Esophagus squamous epithelium (tissue), 5 donors: ENCODE results near the gene KBTBD4. TPM values are rescaled to one million over a fixed set of nuclear protein-coding genes. Genes with fewer than 3 reads are reported as not detected.

Experiments used
- DNase-seq: peaks from one replicate; lab custom pipeline; 2025; lab: John Stamatoyannopoulos, UW
- H3K27ac ChIP-seq, 4 donors: fragments of 200-600 bp; sonication (generic); one replicate each; pipeline ENCODE4 v1.5.1; 2016 to 2019; ENCODE audit warnings: mild to moderate bottlenecking in 1 of 4
- H3K27me3 ChIP-seq, 4 donors: fragments of 200-600 bp; sonication (generic); 1 replicate in 3 of 4; 2 replicates in 1 of 4; pipeline versions ENCODE4 v1.5.1 to v1.6.0; 2017 to 2021; ENCODE audit warnings: antibody characterized with exemption in 1 of 4
- H3K36me3 ChIP-seq, 3 donors: fragments of 200-600 bp; sonication (generic); one replicate each; pipeline ENCODE4 v1.5.1; 2016 to 2019
- H3K4me1 ChIP-seq, 3 donors: fragments of 200-600 bp; sonication (generic); one replicate each; pipeline ENCODE4 v1.5.1; 2017 to 2019
- H3K4me3 ChIP-seq, 4 donors: fragments of 200-600 bp; sonication (generic); 1 replicate in 3 of 4; 2 replicates in 1 of 4; pipeline ENCODE4 v1.5.1; 2016 to 2019; ENCODE audit warnings: mild to moderate bottlenecking in 2 of 4, moderate library complexity in 1 of 4
- H3K9me3 ChIP-seq, 3 donors: fragments of 200-600 bp; sonication (generic); one replicate each; pipeline ENCODE4 v1.5.1; 2016 to 2019
- POLR2A ChIP-seq, 4 donors: fragments of 450-650 bp; IDR thresholded peaks; one replicate each; pipeline ENCODE4 v1.6.1; 2017; ENCODE audit warnings: antibody characterized with exemption in 4 of 4, mild to moderate bottlenecking in 4 of 4, moderate library complexity in 3 of 4
- WGBS, 2 donors: methylation state at CpG; one replicate each; pipeline ENCODE4 v1.1.5; 2018; 5-methylcytosine and 5-hydroxymethylcytosine counted together
- intact Hi-C: fragments of 100-400 bp; cut with DNase I; formaldehyde crosslinking; loops from one replicate; pipeline ENCODE4 v1.15.0; 2022
- total RNA-seq, 4 donors: library from RNA; depleted of rRNA; stranded (reverse); fragments of >200 nt; gene quantifications; one replicate each; pipeline ENCODE4 v1.1.0, GENCODE V29; 2016
- TF ChIP-seq, protein P1 (sequence below), 6 experiments: fragments of 450-650 bp in 4 of 6; fragments of 200-600 bp in 2 of 6; sonication (generic) in 2 of 6; IDR thresholded peaks; one replicate each; pipeline ENCODE4 v1.5.1; 2016 to 2019; ENCODE audit warnings: antibody characterized with exemption in 6 of 6, mild to moderate bottlenecking in 4 of 6, moderate library complexity in 4 of 6
- donor health status: DM: yes; HTN: yes; CAD: no.

KBTBD4 gene
- total RNA-seq, 4 donors from 2014 or later, result 12.4 to 22.7 (median 16.0) TPM

DNA sequence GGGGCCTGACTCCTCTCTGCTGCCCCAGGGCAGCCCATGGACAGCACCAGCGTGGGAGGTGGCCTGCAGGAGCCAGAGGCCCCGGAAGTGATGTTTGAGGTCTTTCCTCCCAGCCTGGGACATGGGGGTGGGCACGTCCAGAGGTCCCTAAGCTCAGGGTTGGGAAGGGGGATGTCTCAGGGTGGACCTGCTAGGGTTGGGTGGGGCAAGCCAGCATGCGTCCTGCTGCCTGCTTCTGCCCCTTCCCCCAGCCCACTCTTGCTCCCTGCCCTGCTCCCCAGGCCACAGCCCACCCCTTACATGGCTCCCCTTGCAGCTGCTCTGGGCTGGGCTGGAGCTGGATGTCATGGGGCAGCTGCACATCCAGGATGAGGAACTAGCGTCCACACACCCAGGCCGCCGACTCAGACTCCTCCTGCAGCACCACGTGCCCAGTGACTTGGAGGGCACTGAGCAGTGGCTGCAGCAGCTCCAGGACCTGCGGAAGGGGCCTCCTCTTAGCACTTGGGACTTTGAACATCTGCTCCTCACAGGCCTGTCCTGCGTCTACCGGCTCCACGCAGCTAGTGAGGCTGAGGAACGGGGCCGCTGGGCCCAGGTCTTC is 9.1 kb upstream of the KBTBD4 start:
- Histone ChIP-seq H3K36me3 (peaks cover 9 to 29% (median 19%) of the 10 kb centered on the region in 3 donors), H3K27ac (peak overlapping the region in 2 of 4 donors; percentile 21 to 28), H3K4me3 (no peak overlapping the region), H3K9me3 (peaks cover 0 to 4% (median 0%) of the 10 kb centered on the region in 3 donors), H3K27me3 (peaks cover 0 to 40% (median under 1%) of the 10 kb centered on the region in 4 donors), H3K4me1 (peaks cover 0 to 13% (median 0%) of the 10 kb centered on the region in 3 donors)
- DNase-seq, result no peak
- TF ChIP-seq POLR2A (IDR thresholded peaks at IDR 0.05), result no peak
- TF ChIP-seq, protein P1, sequence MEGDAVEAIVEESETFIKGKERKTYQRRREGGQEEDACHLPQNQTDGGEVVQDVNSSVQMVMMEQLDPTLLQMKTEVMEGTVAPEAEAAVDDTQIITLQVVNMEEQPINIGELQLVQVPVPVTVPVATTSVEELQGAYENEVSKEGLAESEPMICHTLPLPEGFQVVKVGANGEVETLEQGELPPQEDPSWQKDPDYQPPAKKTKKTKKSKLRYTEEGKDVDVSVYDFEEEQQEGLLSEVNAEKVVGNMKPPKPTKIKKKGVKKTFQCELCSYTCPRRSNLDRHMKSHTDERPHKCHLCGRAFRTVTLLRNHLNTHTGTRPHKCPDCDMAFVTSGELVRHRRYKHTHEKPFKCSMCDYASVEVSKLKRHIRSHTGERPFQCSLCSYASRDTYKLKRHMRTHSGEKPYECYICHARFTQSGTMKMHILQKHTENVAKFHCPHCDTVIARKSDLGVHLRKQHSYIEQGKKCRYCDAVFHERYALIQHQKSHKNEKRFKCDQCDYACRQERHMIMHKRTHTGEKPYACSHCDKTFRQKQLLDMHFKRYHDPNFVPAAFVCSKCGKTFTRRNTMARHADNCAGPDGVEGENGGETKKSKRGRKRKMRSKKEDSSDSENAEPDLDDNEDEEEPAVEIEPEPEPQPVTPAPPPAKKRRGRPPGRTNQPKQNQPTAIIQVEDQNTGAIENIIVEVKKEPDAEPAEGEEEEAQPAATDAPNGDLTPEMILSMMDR (IDR thresholded peaks at IDR 0.05), result no peak
- intact Hi-C loops, result no loop called here
- whole genome bisulfite sequencing, 2 donors, result 47 to 82% methylated on average over 4 to 11 of the region's 14 CpGs

GRCh38 chr11:47587039-47587716 is 8.4 kb upstream of the KBTBD4 start:
- H3K36me3 ChIP-seq, result peaks cover 15 to 35% (median 25%) of the 10 kb centered on the region in 3 donors
- no peak for TF ChIP-seq POLR2A (IDR thresholded peaks at IDR 0.05)
- TF ChIP-seq, protein P1 (IDR thresholded peaks at IDR 0.05), result no peak
- H3K4me3 ChIP-seq, result no peak overlapping the region
- H3K4me1 ChIP-seq, result peaks cover 0 to 13% (median 0%) of the 10 kb centered on the region in 3 donors
- intact Hi-C loops, result no loop called here
- no peak for DNase-seq
- H3K27ac ChIP-seq, result peak overlapping the region in 2 of 4 donors; percentile 21 to 28
- WGBS, 2 donors, result 60 to 63% methylated on average over 3 to 6 of the region's 6 CpGs
- H3K9me3 ChIP-seq, result peaks cover 0 to 4% (median 0%) of the 10 kb centered on the region in 3 donors
- H3K27me3 ChIP-seq, result peaks cover 0 to 34% (median 0%) of the 10 kb centered on the region in 4 donors

GRCh38 chr11:47586098-47586855 is 7.5 kb upstream of the KBTBD4 start, which contains the start of gene FAM180B:
Gene FAM180B (plus strand): TSS chr11:47586678. CDS start chr11:47586769, 91 bp downstream.
- 53 to 72% methylated on average over 4 to 6 of the region's 12 CpGs for WGBS, 2 donors
- Histone ChIP-seq H3K4me3 (no peak within 1 kb of the TSS), H3K9me3 (peaks cover 0 to 4% (median 0%) of the 10 kb centered on the region in 3 donors), H3K4me1 (peaks cover 0 to 13% (median 0%) of the 10 kb centered on the region in 3 donors), H3K36me3 (peaks cover 24 to 44% (median 34%) of the 10 kb centered on the region in 3 donors), H3K27me3 (peaks cover 0 to 25% (median 0%) of the 10 kb centered on the region in 4 donors), H3K27ac (peak within 1 kb of the TSS in 2 of 4 donors; percentile 21 to 28)
- DNase-seq, result no peak
- intact Hi-C loops, result no loop called here
- no peak for TF ChIP-seq POLR2A (IDR thresholded peaks at IDR 0.05)
- TF ChIP-seq, protein P1 (IDR thresholded peaks at IDR 0.05), result no peak

GRCh38 chr11:47583844-47584243 is 5.1 kb upstream of the KBTBD4 start:
- TF ChIP-seq, protein P1 (IDR thresholded peaks at IDR 0.05), result no peak
- TF ChIP-seq POLR2A (IDR thresholded peaks at IDR 0.05), result no peak
- DNase-seq, result no peak
- Histone ChIP-seq H3K4me1 (peaks cover 0 to 16% (median 8%) of the 10 kb centered on the region in 3 donors), H3K9me3 (no peaks in the 10 kb centered on the region), H3K27me3 (peaks cover 0 to under 1% (median 0%) of the 10 kb centered on the region in 4 donors), H3K4me3 (no peak overlapping the region), H3K36me3 (peaks cover 24 to 55% (median 36%) of the 10 kb centered on the region in 3 donors), H3K27ac (no peak overlapping the region)
- 67 to 85% methylated on average over 3 to 5 of the region's 5 CpGs for WGBS, 2 donors
- intact Hi-C loops, result no loop called here
